ENCODE results near the gene SLC6A6.

DNA sequence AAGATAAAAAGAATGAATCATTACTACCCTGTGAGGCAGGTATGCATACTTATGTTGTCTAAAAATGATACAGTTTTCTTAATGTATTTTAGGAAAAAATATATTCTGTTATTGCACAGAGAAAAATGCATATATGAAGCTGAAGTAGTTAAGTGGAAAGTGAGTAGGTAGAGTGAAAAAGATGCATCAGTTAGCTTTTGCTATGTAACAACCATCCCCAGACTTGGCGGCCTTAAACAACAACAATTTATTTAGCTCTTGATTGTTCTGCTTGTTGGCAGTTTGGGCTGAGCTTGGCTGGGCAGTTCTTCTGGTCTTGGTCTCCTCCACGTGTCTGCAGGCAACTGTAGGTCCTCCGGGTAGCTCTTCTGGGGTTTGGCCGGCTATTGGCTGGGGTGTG, 45.7 kb downstream of the SLC6A6 start:
- TF ChIP-seq, protein P1, sequence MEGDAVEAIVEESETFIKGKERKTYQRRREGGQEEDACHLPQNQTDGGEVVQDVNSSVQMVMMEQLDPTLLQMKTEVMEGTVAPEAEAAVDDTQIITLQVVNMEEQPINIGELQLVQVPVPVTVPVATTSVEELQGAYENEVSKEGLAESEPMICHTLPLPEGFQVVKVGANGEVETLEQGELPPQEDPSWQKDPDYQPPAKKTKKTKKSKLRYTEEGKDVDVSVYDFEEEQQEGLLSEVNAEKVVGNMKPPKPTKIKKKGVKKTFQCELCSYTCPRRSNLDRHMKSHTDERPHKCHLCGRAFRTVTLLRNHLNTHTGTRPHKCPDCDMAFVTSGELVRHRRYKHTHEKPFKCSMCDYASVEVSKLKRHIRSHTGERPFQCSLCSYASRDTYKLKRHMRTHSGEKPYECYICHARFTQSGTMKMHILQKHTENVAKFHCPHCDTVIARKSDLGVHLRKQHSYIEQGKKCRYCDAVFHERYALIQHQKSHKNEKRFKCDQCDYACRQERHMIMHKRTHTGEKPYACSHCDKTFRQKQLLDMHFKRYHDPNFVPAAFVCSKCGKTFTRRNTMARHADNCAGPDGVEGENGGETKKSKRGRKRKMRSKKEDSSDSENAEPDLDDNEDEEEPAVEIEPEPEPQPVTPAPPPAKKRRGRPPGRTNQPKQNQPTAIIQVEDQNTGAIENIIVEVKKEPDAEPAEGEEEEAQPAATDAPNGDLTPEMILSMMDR (IDR thresholded peaks at IDR 0.05; ENCODE audit: borderline replicate concordance, extremely low read depth, low read length, poor library complexity, severe bottlenecking) = no peak
- TF ChIP-seq EZH2 (IDR thresholded peaks at IDR 0.05; ENCODE audit: borderline replicate concordance, low read depth, low read length, severe bottlenecking) = no peak
